LNCaP clone FGC (cell line): ENCODE data around the gene COX6A2.
A peak's percentile ranks its signal among the peaks of the same experiment; 100 is the strongest.

Source experiments
- DNase-seq: peaks from one replicate; pipeline ENCODE4 v3.0.0-alpha.2; 2011; ENCODE audit warnings: low read depth
- H3K4me3 ChIP-seq: 2 replicates; pipeline ENCODE4 v1.5.1; 2011; ENCODE audit warnings: mild to moderate bottlenecking, low read depth, low read length, control low read depth
- TF ChIP-seq, protein P1 (sequence below): IDR thresholded peaks from 2 replicates; pipeline ENCODE4 v1.5.1; 2012; ENCODE audit warnings: mild to moderate bottlenecking; ENCODE audit not compliant: control insufficient read depth, insufficient read depth; ENCODE audit errors: extremely low read depth

The COX6A2 gene

DNA sequence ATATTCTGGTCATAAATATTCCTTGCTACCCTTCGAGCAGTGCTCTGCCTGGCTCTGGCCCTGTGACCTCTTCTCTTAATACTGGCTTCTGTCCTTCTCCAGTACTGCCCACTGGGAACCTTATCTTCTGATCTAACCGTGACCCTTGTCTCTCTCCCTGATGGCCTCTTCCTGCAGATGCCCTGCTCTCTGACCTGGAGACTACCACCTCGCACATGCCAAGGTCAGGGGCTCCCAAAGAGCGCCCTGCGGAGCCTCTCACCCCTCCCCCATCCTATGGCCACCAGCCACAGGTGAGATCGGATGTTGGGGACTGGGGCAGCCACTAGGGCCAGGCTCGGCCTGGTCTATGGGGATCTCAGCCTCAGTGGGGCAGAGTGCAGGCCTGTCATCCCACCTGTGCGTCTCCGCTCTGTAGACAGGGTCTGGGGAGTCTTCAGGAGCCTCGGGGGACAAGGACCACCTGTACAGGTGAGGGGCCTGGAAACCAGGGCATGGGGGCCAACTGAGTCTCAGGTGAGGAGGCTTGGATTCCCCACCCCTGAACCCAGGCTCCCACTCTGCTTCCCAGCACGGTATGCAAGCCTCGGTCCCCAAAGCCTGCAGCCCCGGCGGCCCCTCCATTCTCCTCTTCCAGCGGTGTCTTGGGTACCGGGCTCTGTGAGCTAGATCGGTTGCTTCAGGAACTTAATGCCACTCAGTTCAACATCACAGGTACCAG is 45.3 kb upstream of the COX6A2 start:
- DNase-seq: no peak
- no peak overlapping the region for H3K4me3 ChIP-seq
- TF ChIP-seq, protein P1, sequence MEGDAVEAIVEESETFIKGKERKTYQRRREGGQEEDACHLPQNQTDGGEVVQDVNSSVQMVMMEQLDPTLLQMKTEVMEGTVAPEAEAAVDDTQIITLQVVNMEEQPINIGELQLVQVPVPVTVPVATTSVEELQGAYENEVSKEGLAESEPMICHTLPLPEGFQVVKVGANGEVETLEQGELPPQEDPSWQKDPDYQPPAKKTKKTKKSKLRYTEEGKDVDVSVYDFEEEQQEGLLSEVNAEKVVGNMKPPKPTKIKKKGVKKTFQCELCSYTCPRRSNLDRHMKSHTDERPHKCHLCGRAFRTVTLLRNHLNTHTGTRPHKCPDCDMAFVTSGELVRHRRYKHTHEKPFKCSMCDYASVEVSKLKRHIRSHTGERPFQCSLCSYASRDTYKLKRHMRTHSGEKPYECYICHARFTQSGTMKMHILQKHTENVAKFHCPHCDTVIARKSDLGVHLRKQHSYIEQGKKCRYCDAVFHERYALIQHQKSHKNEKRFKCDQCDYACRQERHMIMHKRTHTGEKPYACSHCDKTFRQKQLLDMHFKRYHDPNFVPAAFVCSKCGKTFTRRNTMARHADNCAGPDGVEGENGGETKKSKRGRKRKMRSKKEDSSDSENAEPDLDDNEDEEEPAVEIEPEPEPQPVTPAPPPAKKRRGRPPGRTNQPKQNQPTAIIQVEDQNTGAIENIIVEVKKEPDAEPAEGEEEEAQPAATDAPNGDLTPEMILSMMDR: no peak

DNA sequence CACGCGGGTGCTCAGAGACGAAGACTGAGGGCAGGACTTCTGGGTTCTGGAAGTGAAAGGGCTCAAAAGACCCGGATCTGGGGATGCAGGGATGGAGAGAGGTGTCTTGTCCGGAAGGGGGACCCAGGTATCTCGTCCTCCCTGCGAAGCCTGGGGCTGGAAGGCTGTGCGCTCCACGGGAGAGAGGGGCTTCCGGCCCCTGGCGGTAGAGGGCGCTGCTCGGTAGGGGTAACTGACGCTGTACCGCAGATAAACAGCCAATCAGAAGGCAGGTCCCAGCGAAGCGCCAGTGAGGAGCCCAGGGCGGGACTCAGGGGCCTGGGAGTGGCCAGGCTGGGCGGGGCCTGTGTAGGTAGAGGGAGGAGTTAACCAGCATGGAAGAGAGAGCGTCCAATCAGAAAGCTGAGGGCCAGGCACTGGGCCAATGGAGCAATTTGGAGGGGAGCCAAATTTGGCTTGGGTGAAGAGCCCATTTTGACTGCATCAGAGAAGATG is 44.6 kb upstream of the COX6A2 start:
- no peak overlapping the region for H3K4me3 ChIP-seq
- TF ChIP-seq, protein P1: peak; percentile 11; the same call in 1 of the 2 replicates
- no peak for DNase-seq

DNA sequence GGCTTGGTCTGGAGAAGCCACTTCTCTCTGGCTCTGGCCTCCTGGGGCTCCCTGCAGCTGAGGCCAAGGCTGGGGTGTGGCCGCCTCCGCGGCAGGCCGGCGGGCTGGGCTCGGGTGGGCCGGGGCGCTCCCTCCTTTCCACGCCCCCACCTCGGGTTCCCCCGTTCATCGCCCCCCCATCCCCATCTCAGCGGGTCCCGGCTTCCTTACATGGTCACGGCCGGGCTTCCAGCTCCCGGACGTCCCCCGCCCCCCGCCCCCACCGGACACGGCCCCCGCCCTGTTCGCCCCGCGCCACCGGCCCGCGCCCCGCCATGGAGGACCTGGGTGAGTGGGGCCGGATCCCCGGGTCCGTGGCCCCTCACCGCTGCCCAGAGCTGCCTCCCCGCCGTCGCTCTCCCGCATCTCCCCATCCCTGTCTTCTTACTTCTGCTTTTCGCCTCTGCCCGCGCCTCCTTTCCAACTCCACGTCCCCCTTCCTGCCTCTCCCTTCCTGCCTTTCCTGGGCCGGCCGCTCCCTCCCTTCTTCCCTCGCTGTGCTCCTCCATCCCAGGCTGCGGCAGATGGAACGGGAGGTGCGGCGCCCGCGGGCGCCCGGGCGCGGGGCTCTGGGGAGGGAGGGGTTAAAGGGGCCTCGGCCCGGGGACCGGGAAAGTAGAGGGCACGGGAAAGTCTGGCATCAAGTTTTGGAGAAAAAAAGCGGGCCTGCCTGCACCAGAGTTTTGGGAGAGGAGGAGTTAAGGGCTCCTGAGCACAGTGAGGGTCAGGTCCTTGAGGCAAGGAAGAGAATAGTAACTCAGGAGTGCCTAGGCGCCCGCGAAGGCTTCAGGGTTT is 43.9 kb upstream of the COX6A2 start, which contains the start of gene TGFB1I1:
TSS of gene TGFB1I1 (plus strand) at position 278 of the 834 bp plus-strand sequence. CDS start at position 315, 37 bp downstream.
- no peak within 1 kb of the TSS for H3K4me3 ChIP-seq
- TF ChIP-seq, protein P1: no peak
- no peak for DNase-seq

DNA sequence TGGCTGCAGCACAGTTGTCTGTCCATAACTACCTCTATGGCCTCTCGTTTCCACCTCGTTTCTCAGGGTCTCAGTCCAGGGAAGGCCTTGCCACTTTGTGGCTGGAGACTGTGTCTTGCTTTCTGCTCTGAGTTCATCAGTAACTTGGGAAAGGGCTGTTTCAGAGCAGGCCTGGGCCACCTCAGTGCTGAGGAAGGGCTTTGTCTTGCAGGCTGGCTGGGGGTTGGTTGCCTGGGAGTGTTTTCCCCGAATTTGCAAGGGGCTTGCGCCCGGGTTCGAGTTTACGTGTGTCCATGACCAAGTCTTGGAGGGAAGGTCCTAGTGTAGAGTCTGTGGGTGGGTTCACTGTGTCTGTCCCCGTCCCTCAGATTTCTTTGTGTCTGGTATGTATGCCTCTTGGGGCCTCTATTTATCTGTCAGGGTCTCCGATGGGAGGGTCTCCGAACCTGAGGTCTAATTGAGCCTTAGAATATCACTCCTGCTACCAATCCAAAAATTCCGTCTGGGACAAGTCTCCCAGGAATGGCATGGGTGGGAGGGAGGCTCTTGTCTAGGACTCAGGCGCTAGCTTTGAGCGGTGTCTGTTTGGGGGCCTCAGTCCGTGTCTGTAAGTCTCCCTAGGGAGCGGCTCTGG is 43.2 kb upstream of the COX6A2 start:
- H3K4me3 ChIP-seq: no peak overlapping the region
- TF ChIP-seq, protein P1: no peak
- no peak for DNase-seq

DNA sequence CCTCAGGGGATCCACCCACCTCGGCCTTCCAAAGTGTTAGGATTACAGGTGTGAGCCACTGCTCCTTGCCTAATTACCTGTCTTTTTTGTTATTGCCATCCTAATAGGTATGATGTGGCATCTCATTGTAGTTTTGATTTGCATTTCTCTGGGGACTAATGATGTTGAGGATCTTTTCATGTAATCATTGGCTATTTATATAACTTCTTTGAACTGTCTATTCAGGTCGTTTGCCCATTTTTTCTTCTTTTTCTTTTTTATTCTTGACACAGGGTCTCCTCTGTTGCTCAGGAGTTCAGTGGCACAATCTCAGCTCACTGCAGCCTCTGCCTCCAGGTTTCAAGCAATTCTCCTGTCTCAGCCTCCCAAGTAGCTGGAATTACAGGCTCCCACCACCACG is 42.5 kb upstream of the COX6A2 start:
- TF ChIP-seq, protein P1: no peak
- DNase-seq: no peak
- no peak overlapping the region for H3K4me3 ChIP-seq

DNA sequence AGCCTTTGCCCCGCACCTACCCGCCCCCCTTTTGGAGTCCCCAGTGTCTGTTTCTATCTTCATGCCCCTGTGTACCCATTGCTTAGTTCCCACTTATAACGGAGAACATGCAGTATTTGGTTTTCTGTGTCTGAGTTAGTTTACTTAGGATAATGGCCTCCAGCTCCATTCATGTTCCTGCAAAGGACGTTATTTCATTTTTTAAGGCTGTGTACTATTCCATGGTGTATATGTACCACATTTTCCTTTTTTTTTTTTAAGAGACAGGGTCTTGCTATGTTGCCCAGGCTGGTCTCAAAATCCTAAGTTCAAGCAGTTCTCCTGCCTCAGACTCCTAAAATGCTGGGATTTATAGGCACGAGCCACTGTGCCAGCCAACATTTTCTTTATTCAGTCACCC is 39.7 kb upstream of the COX6A2 start:
- no peak for DNase-seq
- H3K4me3 ChIP-seq: no peak overlapping the region
- TF ChIP-seq, protein P1: no peak
